ENCODE data around the gene PRDM16.

PRDM16 gene

DNA sequence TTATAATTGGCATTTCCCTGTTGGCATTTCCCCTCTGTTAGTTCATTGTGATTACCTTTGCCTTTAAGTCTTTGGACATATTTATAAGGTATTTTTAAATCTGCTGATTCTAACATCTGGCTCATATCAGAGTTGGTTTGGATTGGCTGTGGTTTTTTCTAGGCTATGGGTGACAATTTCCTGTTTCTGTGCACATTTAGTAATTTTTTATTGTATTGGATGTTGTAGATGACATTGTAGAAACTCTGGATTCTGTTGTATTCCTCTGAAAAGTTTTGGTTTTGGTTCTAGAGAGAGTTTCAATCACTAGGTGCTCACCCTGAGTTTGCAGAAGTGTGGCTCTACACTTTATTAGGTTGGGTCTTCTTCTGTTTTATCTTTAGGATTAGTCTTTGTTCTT lies 275.4 kb downstream of the PRDM16 start:
- POLR2A ChIA-PET (ENCODE audit: low non-redundant PET): no interaction called here
- no peak for DNase-seq (ENCODE audit: low spot score)
- CTCF ChIA-PET: no interaction called here
- TF ChIP-seq, protein P1, sequence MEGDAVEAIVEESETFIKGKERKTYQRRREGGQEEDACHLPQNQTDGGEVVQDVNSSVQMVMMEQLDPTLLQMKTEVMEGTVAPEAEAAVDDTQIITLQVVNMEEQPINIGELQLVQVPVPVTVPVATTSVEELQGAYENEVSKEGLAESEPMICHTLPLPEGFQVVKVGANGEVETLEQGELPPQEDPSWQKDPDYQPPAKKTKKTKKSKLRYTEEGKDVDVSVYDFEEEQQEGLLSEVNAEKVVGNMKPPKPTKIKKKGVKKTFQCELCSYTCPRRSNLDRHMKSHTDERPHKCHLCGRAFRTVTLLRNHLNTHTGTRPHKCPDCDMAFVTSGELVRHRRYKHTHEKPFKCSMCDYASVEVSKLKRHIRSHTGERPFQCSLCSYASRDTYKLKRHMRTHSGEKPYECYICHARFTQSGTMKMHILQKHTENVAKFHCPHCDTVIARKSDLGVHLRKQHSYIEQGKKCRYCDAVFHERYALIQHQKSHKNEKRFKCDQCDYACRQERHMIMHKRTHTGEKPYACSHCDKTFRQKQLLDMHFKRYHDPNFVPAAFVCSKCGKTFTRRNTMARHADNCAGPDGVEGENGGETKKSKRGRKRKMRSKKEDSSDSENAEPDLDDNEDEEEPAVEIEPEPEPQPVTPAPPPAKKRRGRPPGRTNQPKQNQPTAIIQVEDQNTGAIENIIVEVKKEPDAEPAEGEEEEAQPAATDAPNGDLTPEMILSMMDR (conservative IDR thresholded peaks at IDR 0.05; ENCODE audit: low read depth): no peak
- H3K27ac ChIP-seq: no peak overlapping the region

DNA sequence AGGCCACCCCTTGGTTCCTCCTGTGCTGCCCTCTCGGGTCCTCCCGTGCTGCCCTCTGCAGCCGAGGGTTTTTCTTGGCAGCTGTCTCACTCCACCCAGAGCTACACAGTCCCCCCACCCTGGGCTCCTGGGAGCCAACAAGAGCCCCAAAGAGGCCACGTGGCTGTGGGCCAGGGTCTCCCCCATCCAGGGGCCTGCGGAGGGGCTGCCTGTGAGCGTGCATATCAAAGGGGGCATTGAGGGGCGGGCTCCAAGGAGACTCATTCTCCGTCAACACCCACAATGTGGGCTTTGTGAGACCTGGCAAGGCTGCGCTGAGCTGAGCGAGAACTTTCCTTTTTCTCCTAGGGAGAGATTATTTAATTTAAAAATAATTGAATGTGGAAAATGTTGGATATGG lies 276.8 kb downstream of the PRDM16 start:
- ChIA-PET CTCF (interaction anchor here (0.5 kb wide), 1 partner anchor 31 kb away, joined by 3 read pairs; no protein-coding TSS in a partner anchor), POLR2A (ENCODE audit: low non-redundant PET) (no interaction called here)
- H3K27ac ChIP-seq: no peak overlapping the region
- DNase-seq (ENCODE audit: low spot score): no peak
- TF ChIP-seq, protein P1 (conservative IDR thresholded peaks at IDR 0.05; ENCODE audit: low read depth): no peak

DNA sequence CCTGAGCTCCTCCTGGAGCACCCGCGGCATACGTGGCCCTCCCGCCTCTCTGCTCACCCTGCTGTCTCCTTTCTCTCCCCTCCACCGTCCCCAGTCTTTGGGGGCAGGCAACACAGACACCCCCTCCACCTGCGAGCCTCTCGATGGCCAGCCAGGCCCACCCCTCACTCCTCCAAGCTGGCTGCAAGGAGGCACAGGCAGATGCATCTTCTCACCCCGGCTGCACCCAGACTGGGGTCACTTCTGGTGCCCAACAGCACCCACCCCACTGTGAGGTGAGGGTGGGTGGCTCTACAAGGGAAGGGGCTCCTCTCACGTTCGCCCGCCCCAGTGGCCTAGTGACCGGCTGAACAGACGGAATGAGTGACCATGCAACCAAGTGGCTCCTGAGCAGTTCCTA lies 277.5 kb downstream of the PRDM16 start:
- CTCF ChIA-PET: no interaction called here
- DNase-seq (ENCODE audit: low spot score): no peak
- POLR2A ChIA-PET (ENCODE audit: low non-redundant PET): no interaction called here
- TF ChIP-seq, protein P1 (conservative IDR thresholded peaks at IDR 0.05; ENCODE audit: low read depth): no peak
- H3K27ac ChIP-seq: no peak overlapping the region

DNA sequence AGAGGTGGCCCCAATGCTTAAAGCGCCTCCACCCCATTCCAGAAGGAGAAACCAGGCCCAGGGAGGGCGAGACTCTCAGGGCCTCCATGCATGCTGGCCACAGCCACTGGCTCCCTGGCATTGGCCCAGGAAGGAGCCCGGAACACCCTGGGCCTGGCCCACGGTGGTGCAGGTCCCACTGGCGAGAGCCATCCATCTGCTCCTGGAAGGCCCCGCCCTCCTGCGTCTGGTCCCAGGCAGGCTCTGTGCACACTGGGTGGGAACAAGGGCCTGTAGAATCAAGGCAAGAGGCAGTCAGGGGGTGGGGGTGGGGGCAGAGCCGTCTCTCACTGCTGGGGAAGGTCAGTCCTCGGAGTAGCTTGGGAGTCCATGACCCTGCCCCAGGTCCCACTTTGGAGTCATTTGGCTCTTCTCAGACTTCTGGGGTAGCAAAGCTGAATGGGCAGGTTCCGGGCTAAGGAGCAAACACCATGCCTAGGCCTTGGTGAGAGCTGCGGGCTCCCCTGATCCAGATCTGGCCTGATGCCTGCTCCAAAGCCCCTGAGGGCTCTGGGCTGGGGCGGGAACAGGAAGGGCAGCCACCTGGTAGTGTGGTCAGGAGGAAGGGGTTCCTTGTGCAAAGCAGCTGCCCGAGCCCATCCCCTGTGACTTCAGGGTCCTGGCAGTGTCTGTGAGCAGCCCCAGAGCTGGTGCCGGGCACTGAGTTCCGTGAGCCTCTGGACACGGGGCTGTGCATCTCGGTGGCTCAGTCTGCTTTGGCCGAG lies 278.4 kb downstream of the PRDM16 start:
- TF ChIP-seq, protein P1 (conservative IDR thresholded peaks at IDR 0.05; ENCODE audit: low read depth): no peak
- ChIA-PET POLR2A (ENCODE audit: low non-redundant PET) (no interaction called here), CTCF (no interaction called here)
- H3K27ac ChIP-seq: no peak overlapping the region
- no peak for DNase-seq (ENCODE audit: low spot score)

GRCh38 chr1:3348196-3348865 lies 279.3 kb downstream of the PRDM16 start:
- TF ChIP-seq, protein P1 (conservative IDR thresholded peaks at IDR 0.05; ENCODE audit: low read depth): no peak
- CTCF ChIA-PET: interaction anchor here (1.2 kb wide), 1 partner anchor 72 kb away, joined by 5 read pairs; no protein-coding TSS in a partner anchor
- DNase-seq (ENCODE audit: low spot score): no peak
- POLR2A ChIA-PET (ENCODE audit: low non-redundant PET): no interaction called here
- H3K27ac ChIP-seq: no peak overlapping the region

DNA sequence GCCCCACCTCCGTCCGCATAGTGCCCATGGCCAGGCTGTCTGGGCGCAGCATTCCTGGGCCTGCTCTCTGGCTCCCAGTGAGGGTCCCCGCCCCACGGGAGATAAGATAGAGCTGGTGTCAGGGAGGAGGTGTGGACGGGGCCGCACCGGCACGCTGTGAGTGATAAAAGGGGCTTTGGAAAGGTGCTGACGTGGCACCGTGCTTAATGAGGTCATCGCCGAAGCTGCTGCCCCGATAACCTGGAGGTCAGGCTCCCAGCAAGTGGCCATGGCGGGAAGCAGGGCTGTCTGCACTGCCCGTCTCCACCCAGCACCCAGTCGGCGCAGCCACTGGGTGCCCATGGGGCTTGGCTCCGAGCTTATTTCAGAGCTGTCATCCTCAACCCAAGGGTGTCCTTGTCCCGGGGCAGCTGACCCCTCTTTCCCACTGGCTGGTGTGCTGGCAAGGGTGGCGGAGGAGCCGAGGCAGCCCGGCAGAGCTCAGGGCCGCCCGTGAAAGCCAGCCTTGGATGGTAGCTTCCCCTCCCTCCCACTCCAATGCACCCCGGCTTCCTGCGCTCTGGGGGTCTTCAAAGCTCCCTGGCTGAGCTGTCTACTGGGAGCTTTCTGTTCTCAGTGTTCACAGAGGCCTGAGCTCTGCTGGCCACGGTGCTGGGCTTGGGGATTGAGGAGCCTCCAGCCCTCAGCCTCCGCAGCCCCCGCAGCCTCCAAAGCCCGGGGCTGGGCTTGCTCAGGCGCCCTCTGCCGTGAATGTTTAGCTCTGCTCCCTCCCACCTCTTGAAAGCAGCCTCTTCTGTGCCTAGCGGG lies 280.4 kb downstream of the PRDM16 start:
- POLR2A ChIA-PET (ENCODE audit: low non-redundant PET): no interaction called here
- H3K27ac ChIP-seq: no peak overlapping the region
- CTCF ChIA-PET: interaction anchor here (1.2 kb wide), 1 partner anchor 71 kb away, joined by 5 read pairs; no protein-coding TSS in a partner anchor
- TF ChIP-seq, protein P1 (conservative IDR thresholded peaks at IDR 0.05; ENCODE audit: low read depth): no peak
- no peak for DNase-seq (ENCODE audit: low spot score)
